ENCODE results near the gene PAX7.

DNA sequence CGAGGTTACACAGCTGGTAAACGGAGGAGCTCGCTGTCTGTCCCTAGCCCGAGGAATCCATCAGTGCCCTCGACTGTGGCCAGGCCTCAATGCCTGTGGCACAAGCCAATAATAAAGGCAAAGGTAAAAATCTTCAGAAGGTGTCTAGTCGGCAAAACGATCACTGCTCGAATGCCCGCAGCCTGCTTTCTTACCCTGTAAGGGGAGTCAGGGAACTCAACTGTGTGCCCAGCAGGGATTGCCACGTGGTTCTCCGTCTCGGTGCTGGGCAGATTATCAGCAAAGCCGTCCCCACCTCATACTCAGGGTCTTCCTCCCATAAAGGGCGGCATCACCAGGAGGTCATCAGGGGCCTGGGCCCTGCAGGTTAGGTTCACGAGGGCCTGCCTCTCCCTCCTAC lies 103.4 kb downstream of the PAX7 start:
- TF ChIP-seq EP300 (IDR thresholded peaks at IDR 0.05; ENCODE audit: borderline replicate concordance): no peak
- no peak for TF ChIP-seq CREB1 (IDR thresholded peaks at IDR 0.05; ENCODE audit: low read depth)
- TF ChIP-seq REST (IDR thresholded peaks at IDR 0.05; ENCODE audit: low read depth): no peak
- no peak for TF ChIP-seq NFIC (IDR thresholded peaks at IDR 0.05)
- no peak for TF ChIP-seq TAF1 (IDR thresholded peaks at IDR 0.05; ENCODE audit: low read depth)
- no peak for TF ChIP-seq EGR1 (IDR thresholded peaks at IDR 0.05)
- no peak for TF ChIP-seq ZBTB7A (IDR thresholded peaks at IDR 0.05; ENCODE audit: low read depth)
- no peak for TF ChIP-seq CEBPB (IDR thresholded peaks at IDR 0.05)
- no peak for TF ChIP-seq RAD21 (IDR thresholded peaks at IDR 0.05; ENCODE audit: low read depth)
- TF ChIP-seq YY1 (IDR thresholded peaks at IDR 0.05; ENCODE audit: low read depth): no peak
- TF ChIP-seq FOXM1 (IDR thresholded peaks at IDR 0.05; ENCODE audit: borderline replicate concordance, low read depth): no peak
- TF ChIP-seq, protein P1, sequence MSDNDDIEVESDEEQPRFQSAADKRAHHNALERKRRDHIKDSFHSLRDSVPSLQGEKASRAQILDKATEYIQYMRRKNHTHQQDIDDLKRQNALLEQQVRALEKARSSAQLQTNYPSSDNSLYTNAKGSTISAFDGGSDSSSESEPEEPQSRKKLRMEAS (IDR thresholded peaks at IDR 0.05): no peak
